Left lung (tissue), 10 donors: ENCODE results near the gene GSK3B. TPM values are rescaled to one million over a fixed set of nuclear protein-coding genes. Genes with fewer than 3 reads are reported as not detected.

Experiments used
- ATAC-seq: fragments of 200-7000 bp; cut with Tn5 transposase; one replicate; pipeline ENCODE4 v1.9.1; 2020; ENCODE audit warnings: moderate library complexity
- DNase-seq, 4 donors: peaks; one replicate each; pipeline ENCODE4 v3.0.0-alpha.2; 2013 to 2020
- H3K27ac ChIP-seq, 2 donors: fragments of 200-600 bp; sonication (generic) in 1 of 2; one replicate each; pipeline versions ENCODE4 v1.5.0 to v1.8.0; 2020 to 2021
- H3K27me3 ChIP-seq, 2 donors: fragments of 200-600 bp; sonication (generic) in 1 of 2; one replicate each; pipeline versions ENCODE4 v1.5.0 to v1.8.0; 2020 to 2021
- H3K36me3 ChIP-seq, 2 donors: fragments of 200-600 bp; sonication (generic) in 1 of 2; one replicate each; pipeline versions ENCODE4 v1.5.0 to v1.8.0; 2020 to 2021
- H3K4me1 ChIP-seq, 2 donors: fragments of 200-600 bp; one replicate each; pipeline ENCODE4 v1.8.0; 2021
- H3K4me3 ChIP-seq, 2 donors: fragments of 200-600 bp; sonication (generic) in 1 of 2; one replicate each; pipeline versions ENCODE4 v1.5.0 to v1.8.0; 2020 to 2021; ENCODE audit warnings: mild to moderate bottlenecking in 1 of 2
- H3K9me3 ChIP-seq, 2 donors: fragments of 200-600 bp; sonication (generic) in 1 of 2; one replicate each; pipeline versions ENCODE4 v1.5.0 to v1.8.0; 2020 to 2021
- CTCF ChIP-seq, 2 donors: fragments of 200-600 bp; sonication (generic) in 1 of 2; IDR thresholded peaks; one replicate each; pipeline versions ENCODE4 v1.5.0 to v1.8.0; 2021; ENCODE audit warnings: antibody characterized with exemption in 2 of 2
- intact Hi-C, 2 donors: fragments of 100-400 bp; cut with DNase I; formaldehyde crosslinking; loops; one replicate each; pipeline versions ENCODE4 v1.11.2 to v1.14.2; 2022
- polyA plus RNA-seq, 6 donors: library from polyadenylated mRNA; unstranded; fragments of 120-200 nt; gene quantifications; one replicate each; pipeline ENCODE4 v1.2.1, GENCODE V29; 2013; ENCODE audit not compliant: insufficient read length in 6 of 6
- total RNA-seq, 2 donors: library from RNA; stranded (reverse); fragmentation: NEBNext Ultra II Directional; extraction: Animal tissue kit (Norgen Biotek cat#: 25700); gene quantifications; one replicate each; pipeline ENCODE4 v1.2.1, GENCODE V29; 2021
- donor health status: DM: no; HTN: yes; CAD: no.
- donor health status: DM: no; HTN: no; CAD: no.

The GSK3B gene
- total and polyA plus RNA-seq, 8 donors = 39.2 to 53.0 (median 42.4) TPM

- Histone ChIP-seq H3K4me3 (no peak overlapping the region), H3K9me3 (no peaks in the 10 kb centered on the region), H3K4me1 (no peaks in the 10 kb centered on the region), H3K27me3 (no peaks in the 10 kb centered on the region), H3K27ac (no peak overlapping the region), H3K36me3 (no peaks in the 10 kb centered on the region)
- TF ChIP-seq CTCF (IDR thresholded peaks at IDR 0.05) = no peak
- DNase-seq (no peak), ATAC-seq (no peak)
- intact Hi-C loops = no loop called here
Measured at GRCh38 chr3:119800844-119801243, 293.4 kb downstream of the GSK3B start.

- intact Hi-C loops = no loop called here
- H3K27ac ChIP-seq = no peak overlapping the region
- TF ChIP-seq CTCF (IDR thresholded peaks at IDR 0.05) = no peak
- H3K4me3 ChIP-seq = no peak overlapping the region
- no peaks in the 10 kb centered on the region for H3K27me3 ChIP-seq
- H3K36me3 ChIP-seq = no peaks in the 10 kb centered on the region
- DNase-seq (no peak), ATAC-seq (no peak)
- H3K4me1 ChIP-seq = no peaks in the 10 kb centered on the region
- H3K9me3 ChIP-seq = no peaks in the 10 kb centered on the region
Measured at GRCh38 chr3:119796785-119797184, 297.5 kb downstream of the GSK3B start.

GRCh38 chr3:119796368-119796767, 297.9 kb downstream of the GSK3B start:
- Histone ChIP-seq H3K27ac (no peak overlapping the region), H3K27me3 (no peaks in the 10 kb centered on the region), H3K9me3 (no peaks in the 10 kb centered on the region), H3K4me1 (no peaks in the 10 kb centered on the region), H3K36me3 (no peaks in the 10 kb centered on the region), H3K4me3 (no peak overlapping the region)
- ATAC-seq = no peak
- no peak for DNase-seq
- TF ChIP-seq CTCF (IDR thresholded peaks at IDR 0.05) = no peak
- intact Hi-C loops = no loop called here

GRCh38 chr3:119795849-119796248, 298.4 kb downstream of the GSK3B start:
- H3K4me1 ChIP-seq = no peaks in the 10 kb centered on the region
- TF ChIP-seq CTCF (IDR thresholded peaks at IDR 0.05) = no peak
- intact Hi-C loops = no loop called here
- no peak overlapping the region for H3K27ac ChIP-seq
- H3K4me3 ChIP-seq = no peak overlapping the region
- H3K27me3 ChIP-seq = no peaks in the 10 kb centered on the region
- no peaks in the 10 kb centered on the region for H3K9me3 ChIP-seq
- no peaks in the 10 kb centered on the region for H3K36me3 ChIP-seq
- ATAC-seq (no peak), DNase-seq (no peak)

- Histone ChIP-seq H3K4me3 (no peak overlapping the region), H3K9me3 (no peaks in the 10 kb centered on the region), H3K27ac (no peak overlapping the region), H3K4me1 (no peaks in the 10 kb centered on the region), H3K27me3 (no peaks in the 10 kb centered on the region), H3K36me3 (no peaks in the 10 kb centered on the region)
- intact Hi-C loops = no loop called here
- no peak for TF ChIP-seq CTCF (IDR thresholded peaks at IDR 0.05)
- ATAC-seq = peak; percentile 64
- DNase-seq = no peak
Measured at GRCh38 chr3:119794971-119795612, 299.2 kb downstream of the GSK3B start.
